ENCODE measurements around the gene STARD8.

DNA sequence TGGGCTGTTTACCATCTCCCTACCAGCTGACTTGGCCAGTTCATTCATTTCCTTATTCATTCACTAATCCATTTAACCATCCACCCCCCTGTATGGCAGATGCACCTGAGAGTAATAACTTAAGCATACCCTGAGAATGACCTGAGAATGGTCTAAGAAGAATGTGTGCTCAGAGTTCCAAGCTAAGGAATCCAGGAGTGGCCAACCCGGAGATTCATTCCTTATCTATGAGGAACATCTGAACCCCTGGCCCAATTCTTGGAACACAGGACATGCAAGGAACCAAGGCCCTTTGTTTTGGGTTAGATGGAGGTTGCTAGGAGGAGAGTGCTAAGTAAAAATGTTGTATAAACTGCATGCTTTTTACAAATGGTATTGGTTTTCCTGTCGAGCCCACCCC, 13.5 kb upstream of the STARD8 start:
- TF ChIP-seq EZH2 (IDR thresholded peaks at IDR 0.05; ENCODE audit: low read length, unreplicated experiment): no peak
- TF ChIP-seq, protein P1, sequence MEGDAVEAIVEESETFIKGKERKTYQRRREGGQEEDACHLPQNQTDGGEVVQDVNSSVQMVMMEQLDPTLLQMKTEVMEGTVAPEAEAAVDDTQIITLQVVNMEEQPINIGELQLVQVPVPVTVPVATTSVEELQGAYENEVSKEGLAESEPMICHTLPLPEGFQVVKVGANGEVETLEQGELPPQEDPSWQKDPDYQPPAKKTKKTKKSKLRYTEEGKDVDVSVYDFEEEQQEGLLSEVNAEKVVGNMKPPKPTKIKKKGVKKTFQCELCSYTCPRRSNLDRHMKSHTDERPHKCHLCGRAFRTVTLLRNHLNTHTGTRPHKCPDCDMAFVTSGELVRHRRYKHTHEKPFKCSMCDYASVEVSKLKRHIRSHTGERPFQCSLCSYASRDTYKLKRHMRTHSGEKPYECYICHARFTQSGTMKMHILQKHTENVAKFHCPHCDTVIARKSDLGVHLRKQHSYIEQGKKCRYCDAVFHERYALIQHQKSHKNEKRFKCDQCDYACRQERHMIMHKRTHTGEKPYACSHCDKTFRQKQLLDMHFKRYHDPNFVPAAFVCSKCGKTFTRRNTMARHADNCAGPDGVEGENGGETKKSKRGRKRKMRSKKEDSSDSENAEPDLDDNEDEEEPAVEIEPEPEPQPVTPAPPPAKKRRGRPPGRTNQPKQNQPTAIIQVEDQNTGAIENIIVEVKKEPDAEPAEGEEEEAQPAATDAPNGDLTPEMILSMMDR (conservative IDR thresholded peaks at IDR 0.05; ENCODE audit: low read depth, low read length): no peak

Data from PC-3 (cell line).